ENCODE measurements around the gene CALD1.

Gene CALD1

GRCh38 chr7:134870156-134870555 is 90.7 kb downstream of the CALD1 start:
- DNase-seq: no peak

- no peak for DNase-seq
These were observed 91.3 kb downstream of the CALD1 start for GRCh38 chr7:134870781-134871180.

- no peak for DNase-seq
These were observed 93.8 kb downstream of the CALD1 start for GRCh38 chr7:134873253-134873652.

GRCh38 chr7:134874407-134874806 is 95.0 kb downstream of the CALD1 start:
- DNase-seq: no peak

GRCh38 chr7:134875867-134876266 is 96.4 kb downstream of the CALD1 start:
- DNase-seq: no peak

- no peak for DNase-seq
These were observed 99.4 kb downstream of the CALD1 start for GRCh38 chr7:134878746-134879357.

- no peak for DNase-seq
These were observed 100.5 kb downstream of the CALD1 start for GRCh38 chr7:134879815-134880475.

- DNase-seq: no peak
These were observed 103.0 kb downstream of the CALD1 start for GRCh38 chr7:134882481-134882880.

GRCh38 chr7:134885967-134886352 is 106.5 kb downstream of the CALD1 start:
- DNase-seq: no peak

GRCh38 chr7:134886353-134887057 is 107.1 kb downstream of the CALD1 start:
- DNase-seq: no peak

- no peak for DNase-seq
These were observed 108.1 kb downstream of the CALD1 start for GRCh38 chr7:134887523-134887922.

GRCh38 chr7:134888141-134888740 is 108.8 kb downstream of the CALD1 start:
- DNase-seq: no peak

- no peak for DNase-seq
These were observed 111.1 kb downstream of the CALD1 start for GRCh38 chr7:134890246-134891240.

GRCh38 chr7:134891262-134891695 is 111.8 kb downstream of the CALD1 start:
- DNase-seq: no peak

GRCh38 chr7:134891696-134892678 is 112.6 kb downstream of the CALD1 start:
- DNase-seq: no peak

- DNase-seq: no peak
These were observed 113.5 kb downstream of the CALD1 start for GRCh38 chr7:134892963-134893362.

GRCh38 chr7:134893920-134894319 is 114.5 kb downstream of the CALD1 start:
- DNase-seq: no peak

GRCh38 chr7:134894928-134895327 is 115.5 kb downstream of the CALD1 start:
- no peak for DNase-seq

GRCh38 chr7:134896073-134896472 is 116.6 kb downstream of the CALD1 start:
- DNase-seq: no peak

GRCh38 chr7:134897936-134898335 is 118.5 kb downstream of the CALD1 start:
- no peak for DNase-seq

GRCh38 chr7:134899729-134900128 is 120.3 kb downstream of the CALD1 start:
- no peak for DNase-seq

Data from stimulated activated naive CD4-positive, alpha-beta T cell treated with Interleukin-2 at 50 U/mL for 16 hours (primary cell).